HG02678 (cell line): ENCODE measurements around the gene HAUS2.
A peak's percentile ranks its signal among the peaks of the same experiment; 100 is the strongest.
"Not testable (repeated sequence)": the region's sequence is repeated elsewhere in the genome, so short reads cannot be mapped to it uniquely, and the experiment has no call there.

Experiments used
- ATAC-seq: cut with Tn5 transposase; IDR thresholded peaks from one replicate; pipeline ENCODE4 v1.9.1; 2021; ENCODE audit warnings: mild to moderate bottlenecking, moderate library complexity; ENCODE audit not compliant: unreplicated experiment

Gene HAUS2

GRCh38 chr15:42575188-42576039, 26.8 kb downstream of the HAUS2 start, which contains the start of gene STARD9:
TSS of gene STARD9 (plus strand) at chr15:42575606. CDS start at chr15:42575716, 110 bp downstream.
- ATAC-seq, result peak; percentile 89

- no peak for ATAC-seq
These were observed 27.5 kb downstream of the HAUS2 start for GRCh38 chr15:42576040-42576594.

DNA sequence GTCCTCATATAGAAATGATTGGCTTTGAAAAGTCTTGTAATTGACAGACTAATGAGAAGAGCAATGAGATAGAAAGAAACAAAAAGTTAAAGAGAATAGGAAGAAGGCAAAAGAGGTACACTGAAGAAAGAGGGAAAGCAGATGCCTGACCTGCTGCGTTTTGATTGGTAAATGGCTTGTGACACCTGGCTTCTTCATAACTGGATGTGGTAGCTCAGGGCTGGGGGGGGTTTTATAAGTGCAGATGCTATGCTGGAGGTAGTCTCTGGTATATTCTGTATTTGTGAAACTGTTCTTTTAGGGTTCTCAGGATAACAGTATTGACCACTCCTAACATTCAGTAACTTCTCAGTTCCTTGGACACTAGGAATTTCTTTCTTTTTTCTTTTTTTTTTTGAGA, 28.1 kb downstream of the HAUS2 start:
- no peak for ATAC-seq

DNA sequence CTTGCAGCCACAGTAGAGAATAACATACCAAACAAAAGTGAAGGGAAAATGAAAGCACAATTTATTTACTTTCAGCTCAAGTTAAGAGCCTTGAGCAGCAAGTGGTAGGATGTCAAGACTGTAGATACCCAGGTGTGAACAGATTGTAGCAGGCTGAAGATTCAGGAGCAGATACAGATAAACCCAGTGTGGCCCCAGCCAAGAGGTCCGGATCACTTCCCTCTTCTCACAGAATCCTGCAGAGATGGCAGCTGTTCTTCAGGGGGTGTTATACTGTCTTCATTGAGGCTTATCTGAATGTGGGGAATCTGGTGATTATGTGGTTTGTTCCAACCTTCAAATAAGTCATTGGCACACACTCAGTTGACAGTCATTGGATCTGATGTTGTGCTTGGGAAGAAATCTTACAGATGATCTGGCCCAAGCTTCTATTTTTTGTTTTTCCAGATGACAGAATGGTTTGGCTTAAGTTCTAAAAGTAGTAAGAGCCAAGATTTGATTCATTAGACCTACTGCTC, 28.9 kb downstream of the HAUS2 start:
- no peak for ATAC-seq

DNA sequence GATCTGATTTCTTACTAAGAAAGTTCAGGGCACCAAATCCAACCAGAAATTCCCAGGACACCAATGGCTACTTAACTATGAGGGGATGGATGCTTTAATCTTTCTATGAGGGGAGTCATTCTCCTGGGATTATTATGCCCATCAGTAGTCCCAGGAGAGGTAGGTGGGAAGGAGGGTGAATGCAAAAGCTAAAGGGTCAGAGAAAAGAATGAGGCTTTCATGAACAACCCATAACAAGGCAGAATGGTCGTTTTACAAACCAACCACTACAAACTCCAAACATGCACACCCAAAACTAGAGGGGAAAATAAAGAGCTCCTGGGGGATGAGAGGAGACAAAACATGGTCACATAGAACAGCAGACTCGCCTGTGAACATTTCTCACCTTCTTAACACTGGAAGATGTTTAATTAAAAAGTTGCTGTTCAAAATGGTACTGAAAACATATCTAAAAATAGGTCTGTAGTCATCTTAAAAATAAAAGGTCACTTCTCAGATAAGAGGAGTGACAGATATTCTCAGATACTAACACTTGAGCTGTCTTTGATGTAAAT, 30.4 kb downstream of the HAUS2 start:
- ATAC-seq, result no peak

- ATAC-seq, result peak; percentile 80
These were observed 32.7 kb downstream of the HAUS2 start for GRCh38 chr15:42581272-42581730.

DNA sequence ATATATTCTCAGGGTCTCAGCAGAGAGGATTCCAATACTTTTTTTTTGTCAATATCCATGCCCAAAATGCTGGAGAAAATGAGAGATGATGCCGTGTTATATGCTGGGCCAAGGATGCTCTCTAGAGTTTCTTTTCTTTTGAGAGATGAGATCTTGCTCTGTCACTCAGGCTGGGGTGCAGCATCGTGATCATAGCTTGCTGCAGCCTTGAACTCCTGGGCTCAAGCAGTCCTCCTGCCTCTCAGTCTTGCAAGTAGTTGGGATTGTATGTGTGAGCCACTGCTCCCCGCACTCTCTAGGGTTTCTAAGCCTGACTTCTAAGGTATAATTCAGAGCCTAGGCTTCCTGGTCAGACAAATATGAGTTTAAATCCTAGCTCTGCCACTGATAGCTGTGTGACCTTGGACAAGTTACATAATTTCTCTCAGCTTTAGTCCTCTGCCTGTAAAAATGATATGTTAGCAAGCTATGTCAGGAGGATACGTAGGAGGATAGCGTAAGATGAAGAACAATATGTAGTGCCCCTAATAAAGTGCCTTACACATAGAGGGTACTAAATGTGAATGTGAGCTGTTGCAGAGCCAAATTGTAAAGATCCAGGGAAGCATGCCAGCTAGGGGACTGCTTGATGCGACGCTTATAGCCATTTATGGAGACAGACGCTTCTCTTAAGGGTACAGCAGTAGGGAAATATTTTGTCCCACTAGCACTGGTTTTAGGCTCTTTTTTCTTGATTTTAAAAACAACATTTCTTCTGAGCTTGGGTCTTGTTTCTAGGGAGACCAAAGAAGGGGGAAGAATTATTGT, 34.1 kb downstream of the HAUS2 start:
- no peak for ATAC-seq

- ATAC-seq, result no peak
These were observed 35.6 kb downstream of the HAUS2 start for GRCh38 chr15:42584031-42584765.

DNA sequence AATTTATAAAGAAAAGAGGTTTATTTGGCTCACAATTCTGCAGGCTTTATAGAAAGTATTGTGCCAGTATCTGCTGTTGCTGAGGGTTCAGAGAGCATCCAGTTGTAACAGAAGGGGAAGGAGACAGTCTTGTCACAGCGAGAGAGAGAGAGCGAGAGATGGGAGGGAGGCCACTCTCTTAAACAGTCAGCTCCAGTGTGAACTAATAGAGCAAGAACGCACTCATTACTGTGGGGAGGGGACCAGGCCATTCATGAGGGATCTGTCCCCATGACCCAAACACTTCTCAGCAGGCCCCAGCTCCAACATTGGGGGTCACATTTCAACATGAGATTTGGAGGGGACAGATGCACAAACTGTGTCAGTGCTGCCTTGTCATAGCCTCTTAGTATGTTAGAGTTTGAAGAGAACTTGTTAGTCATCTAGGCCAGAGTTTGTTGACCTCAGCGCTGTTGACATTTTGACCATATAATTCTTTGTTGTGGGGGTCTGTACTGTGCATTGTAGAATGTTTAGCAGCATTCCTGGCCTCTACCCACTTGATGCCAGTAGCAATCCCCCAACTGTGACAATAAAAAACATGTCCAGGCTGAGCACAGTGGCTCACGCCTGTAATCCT, 42.1 kb downstream of the HAUS2 start:
- ATAC-seq, result no peak

DNA sequence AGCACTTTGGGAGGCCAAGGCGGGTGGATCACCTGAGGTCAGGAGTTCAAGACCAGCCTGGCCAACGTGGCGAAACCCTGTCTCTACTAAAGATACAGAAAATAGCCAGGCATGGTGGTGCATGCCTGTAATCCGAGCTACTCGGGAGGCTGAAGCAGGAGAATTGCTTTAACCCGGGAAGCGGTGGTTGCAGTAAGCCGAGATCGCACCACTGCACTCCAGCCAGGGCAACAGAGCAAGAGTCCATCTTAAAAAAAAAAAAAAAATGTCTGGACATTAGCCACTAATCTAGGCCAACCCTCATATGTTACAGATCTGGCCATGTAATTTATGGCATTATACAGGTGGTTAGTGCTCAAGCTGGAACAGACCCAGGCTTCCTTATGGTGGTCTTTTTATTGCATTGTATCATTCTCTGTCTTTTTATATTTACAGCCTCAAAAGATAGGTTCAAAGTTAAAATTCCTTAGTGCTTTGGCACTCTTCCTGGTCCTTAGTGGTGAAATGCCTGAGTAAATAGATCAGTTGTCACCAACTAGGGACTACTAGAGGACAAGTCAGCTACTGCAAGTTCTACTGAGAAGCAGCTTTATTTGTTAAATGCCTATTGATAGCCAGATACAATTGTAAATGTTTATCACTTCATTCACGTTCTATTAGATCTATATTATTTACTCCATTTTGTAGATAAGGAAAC, 42.7 kb downstream of the HAUS2 start:
- no peak for ATAC-seq

- no peak for ATAC-seq
These were observed 44.1 kb downstream of the HAUS2 start for GRCh38 chr15:42592716-42593115.

GRCh38 chr15:42593143-42593542, 44.5 kb downstream of the HAUS2 start:
- no peak for ATAC-seq

- no peak for ATAC-seq
These were observed 45.5 kb downstream of the HAUS2 start for GRCh38 chr15:42594095-42594494.

DNA sequence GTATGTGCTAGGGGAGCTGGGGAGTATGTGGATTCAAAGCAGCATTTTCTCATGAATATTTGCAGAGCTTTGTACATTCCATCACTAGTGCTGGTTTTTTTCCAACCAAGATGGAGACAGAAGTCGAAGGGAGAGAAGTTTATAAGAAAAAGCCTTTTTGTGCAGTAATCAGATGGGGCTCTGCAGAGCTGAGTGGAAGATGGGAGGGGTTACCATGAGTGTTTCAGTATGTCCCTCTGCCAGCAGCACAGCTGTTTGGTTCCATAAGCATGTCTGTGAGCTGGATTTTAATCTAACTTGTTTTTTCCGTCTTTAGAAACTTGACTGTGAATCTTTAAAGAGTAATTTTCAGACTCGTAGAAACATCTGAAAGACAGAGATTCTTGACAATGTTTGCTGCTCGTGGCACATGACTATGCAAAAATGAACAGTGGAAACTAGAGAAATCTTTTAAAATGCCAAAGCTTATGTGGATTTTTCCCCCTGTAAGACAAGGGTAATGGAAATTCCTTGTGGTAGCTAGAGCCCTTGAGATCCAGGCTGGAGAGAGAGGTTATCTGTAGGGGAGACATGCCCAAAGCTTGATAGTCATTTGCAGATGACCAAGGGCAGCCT, 47.1 kb downstream of the HAUS2 start:
- no peak for ATAC-seq

- ATAC-seq, result not testable (repeated sequence)
These were observed 52.7 kb downstream of the HAUS2 start for GRCh38 chr15:42601316-42601715.

DNA sequence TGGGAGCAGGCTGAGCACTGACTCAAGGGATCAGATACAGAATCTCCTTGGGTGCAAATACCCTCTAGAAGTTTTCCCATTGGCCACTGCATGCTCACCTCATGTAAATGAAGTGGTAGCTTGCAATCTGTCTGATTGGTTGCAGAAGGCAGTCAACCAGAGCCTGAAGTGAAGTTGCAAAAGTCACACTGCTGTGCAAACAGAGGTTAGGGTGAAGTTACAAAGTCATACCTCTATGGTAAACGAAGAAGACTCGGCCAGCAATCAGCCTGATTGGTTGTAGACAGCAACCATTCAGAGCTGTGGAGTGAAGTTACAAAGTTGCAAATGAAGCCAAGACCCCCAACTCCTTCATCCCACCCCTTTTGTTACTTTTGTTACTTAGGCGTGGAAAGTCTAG, 53.9 kb downstream of the HAUS2 start:
- no peak for ATAC-seq

DNA sequence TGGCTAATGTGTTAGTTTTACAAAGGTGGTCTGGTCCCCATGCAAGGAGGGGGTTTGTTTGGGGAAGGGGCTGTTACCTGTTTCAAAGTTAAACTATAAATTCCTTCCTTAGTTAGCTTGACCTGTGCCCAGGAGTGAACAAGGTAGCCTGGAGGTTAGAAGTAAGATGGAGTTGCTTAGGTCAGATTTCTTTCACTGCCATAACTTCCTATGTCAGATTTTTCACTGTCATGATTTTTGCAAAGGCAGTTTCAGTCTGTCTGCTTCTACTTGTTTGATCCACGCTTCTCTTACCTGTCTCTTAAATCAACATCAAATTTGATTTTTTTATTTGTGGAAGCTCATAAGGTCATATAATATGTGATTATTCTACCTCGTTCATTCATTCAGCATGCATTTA, 55.3 kb downstream of the HAUS2 start:
- ATAC-seq, result no peak

DNA sequence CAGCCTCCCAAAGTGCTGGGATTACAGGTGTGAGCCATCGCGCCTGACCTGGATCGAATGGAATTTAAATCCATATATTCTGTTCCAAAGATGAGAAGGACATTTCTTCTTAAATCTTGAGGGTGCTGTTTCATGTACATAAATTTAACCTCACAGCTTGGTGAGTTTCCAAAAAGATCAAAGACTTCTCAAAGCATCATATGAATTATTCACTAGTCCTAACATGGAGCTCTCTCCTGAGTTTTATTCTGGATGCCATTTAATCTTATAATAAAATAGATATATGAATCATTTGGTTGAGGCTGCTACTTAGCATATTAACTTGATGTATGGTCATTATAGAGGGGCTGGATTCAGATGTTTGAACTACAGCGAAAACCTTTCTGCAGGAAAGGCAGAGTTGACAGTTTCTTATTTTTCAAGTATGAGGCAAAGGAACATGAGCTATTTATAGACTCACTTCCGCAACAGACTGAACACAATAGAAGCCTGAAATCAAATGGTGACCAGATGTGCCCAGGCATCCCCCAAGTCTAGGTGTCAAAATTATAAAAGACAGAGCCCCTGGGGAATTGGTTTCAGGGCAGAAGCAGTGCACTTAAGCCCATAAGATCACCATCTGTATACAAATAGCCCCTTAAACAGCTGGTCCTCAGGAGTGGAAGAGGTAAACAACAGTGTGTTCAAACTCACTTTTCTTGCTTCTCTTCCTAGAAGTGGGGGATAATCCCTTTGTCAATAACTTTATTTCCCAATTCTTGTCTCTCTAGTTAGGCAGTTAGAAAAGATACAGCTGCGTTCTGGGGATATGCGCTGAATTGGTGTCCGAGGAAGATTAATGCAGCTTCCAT, 56.5 kb downstream of the HAUS2 start:
- ATAC-seq, result peak; percentile 54
